ENCODE data around the gene PDCD1. TPM values are rescaled to one million over a fixed set of nuclear protein-coding genes. Genes with fewer than 3 reads are reported as not detected.

PDCD1 gene
- total and polyA plus RNA-seq, 10 of the 15 experiments (the other 5 are each of a cell fraction or from before 2014, with no cell fraction given) = 0.62 to 6.4 (median 2.9) TPM; not detected in 2

DNA sequence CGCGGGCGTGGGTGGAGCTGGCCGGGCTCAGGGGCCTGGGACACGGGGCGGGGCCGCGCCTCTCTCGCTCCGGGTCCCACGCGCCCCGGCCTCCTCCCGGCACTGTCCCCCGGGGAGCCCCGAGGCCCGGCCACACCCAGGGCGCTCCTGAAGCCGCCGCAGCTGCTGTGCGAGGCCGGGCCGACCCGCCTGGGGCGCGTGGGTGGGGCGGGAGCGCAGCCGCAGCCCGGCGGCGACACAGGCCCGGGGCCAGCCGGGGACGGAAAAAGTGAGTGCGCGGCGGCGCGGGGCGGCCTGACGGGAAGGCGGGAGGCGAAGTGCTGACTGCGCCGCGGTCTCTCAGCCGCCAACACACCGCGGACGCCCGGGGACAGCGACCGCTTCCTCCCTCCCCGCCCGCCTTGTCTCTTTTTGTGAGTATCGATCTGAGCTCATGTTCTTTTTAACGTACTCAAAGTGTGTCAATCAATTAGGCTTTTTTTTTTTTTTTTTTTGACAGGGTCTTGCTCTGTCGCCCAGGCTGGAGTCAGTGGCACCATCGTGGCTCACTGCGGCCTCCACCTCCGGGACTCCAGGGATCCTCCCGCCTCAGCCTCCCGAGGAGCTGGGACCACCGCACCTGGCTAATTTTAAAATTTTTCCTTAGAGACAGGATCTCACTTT lies 14.5 kb downstream of the PDCD1 start (continued):
- TF ChIP-seq ATF7 (IDR thresholded peaks at IDR 0.05; ENCODE audit: low read depth) (peak; percentile 31; the same call in 1 of the 2 replicates), ZNF207 (IDR thresholded peaks at IDR 0.05; ENCODE audit: borderline replicate concordance) (peak; percentile 81; the same call in 1 of the 2 replicates), SP1 (IDR thresholded peaks at IDR 0.05; ENCODE audit: low read depth, low read length) (peak; percentile 32), TCF12 (IDR thresholded peaks at IDR 0.05; ENCODE audit: low read depth, low read length) (peak; percentile 67; the same call in 1 of the 2 replicates), TCF3 (IDR thresholded peaks at IDR 0.05; ENCODE audit: borderline replicate concordance, insufficient read depth, low read depth, low read length) (peak; percentile 77; the same call in 1 of the 2 replicates), BRCA1 (IDR thresholded peaks at IDR 0.05; ENCODE audit: low read depth, low read length) (no peak), POLR2AphosphoS2 (IDR thresholded peaks at IDR 0.05; ENCODE audit: low read depth, low read length) (no peak), RB1 (IDR thresholded peaks at IDR 0.05; ENCODE audit: borderline replicate concordance) (peak; percentile 67; the same call in 1 of the 2 replicates), EP300 (IDR thresholded peaks at IDR 0.05; ENCODE audit: borderline replicate concordance in 1 of 2, control insufficient read depth in 1 of 2, low read depth in 2 of 2, low read length in 2 of 2) (peak; percentile 41 to 42; a peak in 1 of 4 replicates), ZNF592 (IDR thresholded peaks at IDR 0.05) (0 out of 2 replicates have a peak, but pooled peaks have one; percentile 24), MYB (IDR thresholded peaks at IDR 0.05; ENCODE audit: borderline replicate concordance, low read depth, low read length) (no peak), BHLHE40 (IDR thresholded peaks at IDR 0.05; ENCODE audit: borderline replicate concordance in 1 of 2, low read depth in 2 of 2, low read length in 1 of 2) (peak in 1 of 2 experiments; percentile 78; a peak in 2 of 4 replicates), NR2C2 (IDR thresholded peaks at IDR 0.05; ENCODE audit: borderline replicate concordance, control insufficient read depth, insufficient read length, low read depth) (no peak), ZSCAN29 (IDR thresholded peaks at IDR 0.05) (0 out of 2 replicates have a peak, but pooled peaks have one; percentile 31)
- TF ChIP-seq, protein P1, sequence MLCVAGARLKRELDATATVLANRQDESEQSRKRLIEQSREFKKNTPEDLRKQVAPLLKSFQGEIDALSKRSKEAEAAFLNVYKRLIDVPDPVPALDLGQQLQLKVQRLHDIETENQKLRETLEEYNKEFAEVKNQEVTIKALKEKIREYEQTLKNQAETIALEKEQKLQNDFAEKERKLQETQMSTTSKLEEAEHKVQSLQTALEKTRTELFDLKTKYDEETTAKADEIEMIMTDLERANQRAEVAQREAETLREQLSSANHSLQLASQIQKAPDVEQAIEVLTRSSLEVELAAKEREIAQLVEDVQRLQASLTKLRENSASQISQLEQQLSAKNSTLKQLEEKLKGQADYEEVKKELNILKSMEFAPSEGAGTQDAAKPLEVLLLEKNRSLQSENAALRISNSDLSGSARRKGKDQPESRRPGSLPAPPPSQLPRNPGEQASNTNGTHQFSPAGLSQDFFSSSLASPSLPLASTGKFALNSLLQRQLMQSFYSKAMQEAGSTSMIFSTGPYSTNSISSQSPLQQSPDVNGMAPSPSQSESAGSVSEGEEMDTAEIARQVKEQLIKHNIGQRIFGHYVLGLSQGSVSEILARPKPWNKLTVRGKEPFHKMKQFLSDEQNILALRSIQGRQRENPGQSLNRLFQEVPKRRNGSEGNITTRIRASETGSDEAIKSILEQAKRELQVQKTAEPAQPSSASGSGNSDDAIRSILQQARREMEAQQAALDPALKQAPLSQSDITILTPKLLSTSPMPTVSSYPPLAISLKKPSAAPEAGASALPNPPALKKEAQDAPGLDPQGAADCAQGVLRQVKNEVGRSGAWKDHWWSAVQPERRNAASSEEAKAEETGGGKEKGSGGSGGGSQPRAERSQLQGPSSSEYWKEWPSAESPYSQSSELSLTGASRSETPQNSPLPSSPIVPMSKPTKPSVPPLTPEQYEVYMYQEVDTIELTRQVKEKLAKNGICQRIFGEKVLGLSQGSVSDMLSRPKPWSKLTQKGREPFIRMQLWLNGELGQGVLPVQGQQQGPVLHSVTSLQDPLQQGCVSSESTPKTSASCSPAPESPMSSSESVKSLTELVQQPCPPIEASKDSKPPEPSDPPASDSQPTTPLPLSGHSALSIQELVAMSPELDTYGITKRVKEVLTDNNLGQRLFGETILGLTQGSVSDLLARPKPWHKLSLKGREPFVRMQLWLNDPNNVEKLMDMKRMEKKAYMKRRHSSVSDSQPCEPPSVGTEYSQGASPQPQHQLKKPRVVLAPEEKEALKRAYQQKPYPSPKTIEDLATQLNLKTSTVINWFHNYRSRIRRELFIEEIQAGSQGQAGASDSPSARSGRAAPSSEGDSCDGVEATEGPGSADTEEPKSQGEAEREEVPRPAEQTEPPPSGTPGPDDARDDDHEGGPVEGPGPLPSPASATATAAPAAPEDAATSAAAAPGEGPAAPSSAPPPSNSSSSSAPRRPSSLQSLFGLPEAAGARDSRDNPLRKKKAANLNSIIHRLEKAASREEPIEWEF (IDR thresholded peaks at IDR 0.05; ENCODE audit: insufficient replicate concordance, low read depth, low read length) = peak; percentile 66
- TF ChIP-seq, protein P2, sequence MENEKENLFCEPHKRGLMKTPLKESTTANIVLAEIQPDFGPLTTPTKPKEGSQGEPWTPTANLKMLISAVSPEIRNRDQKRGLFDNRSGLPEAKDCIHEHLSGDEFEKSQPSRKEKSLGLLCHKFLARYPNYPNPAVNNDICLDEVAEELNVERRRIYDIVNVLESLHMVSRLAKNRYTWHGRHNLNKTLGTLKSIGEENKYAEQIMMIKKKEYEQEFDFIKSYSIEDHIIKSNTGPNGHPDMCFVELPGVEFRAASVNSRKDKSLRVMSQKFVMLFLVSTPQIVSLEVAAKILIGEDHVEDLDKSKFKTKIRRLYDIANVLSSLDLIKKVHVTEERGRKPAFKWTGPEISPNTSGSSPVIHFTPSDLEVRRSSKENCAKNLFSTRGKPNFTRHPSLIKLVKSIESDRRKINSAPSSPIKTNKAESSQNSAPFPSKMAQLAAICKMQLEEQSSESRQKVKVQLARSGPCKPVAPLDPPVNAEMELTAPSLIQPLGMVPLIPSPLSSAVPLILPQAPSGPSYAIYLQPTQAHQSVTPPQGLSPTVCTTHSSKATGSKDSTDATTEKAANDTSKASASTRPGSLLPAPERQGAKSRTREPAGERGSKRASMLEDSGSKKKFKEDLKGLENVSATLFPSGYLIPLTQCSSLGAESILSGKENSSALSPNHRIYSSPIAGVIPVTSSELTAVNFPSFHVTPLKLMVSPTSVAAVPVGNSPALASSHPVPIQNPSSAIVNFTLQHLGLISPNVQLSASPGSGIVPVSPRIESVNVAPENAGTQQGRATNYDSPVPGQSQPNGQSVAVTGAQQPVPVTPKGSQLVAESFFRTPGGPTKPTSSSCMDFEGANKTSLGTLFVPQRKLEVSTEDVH (IDR thresholded peaks at IDR 0.05; ENCODE audit: low read depth, partially characterized antibody) = no peak
